SK-N-SH treated with all-trans-retinoic acid at 6 μM for 48 hours (cell line): Measurements from ENCODE around the gene DIPK1A.

Experiments
- OSR1 ChIP-seq: fragments of 250-450 bp; sonication (Bioruptor Pico); IDR thresholded peaks from 2 replicates; pipeline ENCODE4 v1.8.0; 2022; ENCODE audit warnings: moderate library complexity, mild to moderate bottlenecking, inconsistent platforms
- ZC3H10 ChIP-seq: fragments of 250-450 bp; sonication (Bioruptor Pico); IDR thresholded peaks from 2 replicates; pipeline ENCODE4 v1.5.1; 2021; ENCODE audit warnings: mild to moderate bottlenecking, moderate library complexity
- ZFP30 ChIP-seq: fragments of 450-650 bp; formaldehyde crosslinking; IDR thresholded peaks from 2 replicates; pipeline ENCODE4 v1.5.0; 2022; ENCODE audit warnings: mild to moderate bottlenecking, moderate library complexity

GRCh38 chr1:92969517-92969916 lies 8.3 kb upstream of the DIPK1A start:
- TF ChIP-seq OSR1 (CRISPR knock-in tag) = no peak
- TF ChIP-seq ZC3H10 (CRISPR knock-in tag) = no peak
- TF ChIP-seq ZFP30 (CRISPR knock-in tag) = no peak
